OCI-LY7 (cell line): ENCODE results near the gene GET4.

Source experiments
- EZH2phosphoT487 ChIP-seq: fragments of 200-600 bp; sonication (generic); IDR thresholded peaks from 2 replicates; pipeline ENCODE4 v1.6.1; 2018; ENCODE audit warnings: low read depth, borderline replicate concordance, mild to moderate bottlenecking, mixed run types, antibody characterized with exemption, low read length, moderate library complexity, mixed read lengths
- TF ChIP-seq, protein P1 (sequence below): fragments of 200-600 bp; sonication (generic); conservative IDR thresholded peaks from 2 replicates; pipeline ENCODE4 v1.5.1; 2014; ENCODE audit warnings: mild to moderate bottlenecking, antibody characterized with exemption, low read length, moderate library complexity, mixed read lengths

GRCh38 chr7:831596-832166, 44.7 kb upstream of the GET4 start:
- TF ChIP-seq, protein P1, sequence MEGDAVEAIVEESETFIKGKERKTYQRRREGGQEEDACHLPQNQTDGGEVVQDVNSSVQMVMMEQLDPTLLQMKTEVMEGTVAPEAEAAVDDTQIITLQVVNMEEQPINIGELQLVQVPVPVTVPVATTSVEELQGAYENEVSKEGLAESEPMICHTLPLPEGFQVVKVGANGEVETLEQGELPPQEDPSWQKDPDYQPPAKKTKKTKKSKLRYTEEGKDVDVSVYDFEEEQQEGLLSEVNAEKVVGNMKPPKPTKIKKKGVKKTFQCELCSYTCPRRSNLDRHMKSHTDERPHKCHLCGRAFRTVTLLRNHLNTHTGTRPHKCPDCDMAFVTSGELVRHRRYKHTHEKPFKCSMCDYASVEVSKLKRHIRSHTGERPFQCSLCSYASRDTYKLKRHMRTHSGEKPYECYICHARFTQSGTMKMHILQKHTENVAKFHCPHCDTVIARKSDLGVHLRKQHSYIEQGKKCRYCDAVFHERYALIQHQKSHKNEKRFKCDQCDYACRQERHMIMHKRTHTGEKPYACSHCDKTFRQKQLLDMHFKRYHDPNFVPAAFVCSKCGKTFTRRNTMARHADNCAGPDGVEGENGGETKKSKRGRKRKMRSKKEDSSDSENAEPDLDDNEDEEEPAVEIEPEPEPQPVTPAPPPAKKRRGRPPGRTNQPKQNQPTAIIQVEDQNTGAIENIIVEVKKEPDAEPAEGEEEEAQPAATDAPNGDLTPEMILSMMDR = no peak
- TF ChIP-seq EZH2phosphoT487 = no peak
